ENCODE results near the gene COL6A2.
"Not testable (repeated sequence)": the region's sequence is repeated elsewhere in the genome, so short reads cannot be mapped to it uniquely, and the experiment has no call there.

The COL6A2 gene

DNA sequence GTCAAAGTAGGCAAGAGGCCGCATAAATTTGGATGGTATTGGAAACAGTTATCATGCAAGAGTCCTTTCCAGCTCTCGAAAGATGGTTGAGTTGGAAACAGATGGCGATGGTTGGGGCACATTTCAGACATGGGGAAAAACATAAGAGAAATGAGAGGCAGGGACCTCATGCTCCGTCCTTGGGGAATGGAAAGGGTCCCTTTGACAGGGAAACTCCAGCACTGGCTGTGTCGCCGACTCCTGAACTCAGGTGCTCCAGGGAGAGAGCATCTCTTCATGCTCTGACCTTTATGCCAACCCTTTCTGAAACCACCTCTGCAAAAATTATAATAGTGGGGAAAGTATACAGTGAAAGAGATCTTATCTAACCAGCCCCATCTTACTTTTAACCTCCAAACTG lies 36.8 kb upstream of the COL6A2 start:
- no peak for DNase-seq

DNA sequence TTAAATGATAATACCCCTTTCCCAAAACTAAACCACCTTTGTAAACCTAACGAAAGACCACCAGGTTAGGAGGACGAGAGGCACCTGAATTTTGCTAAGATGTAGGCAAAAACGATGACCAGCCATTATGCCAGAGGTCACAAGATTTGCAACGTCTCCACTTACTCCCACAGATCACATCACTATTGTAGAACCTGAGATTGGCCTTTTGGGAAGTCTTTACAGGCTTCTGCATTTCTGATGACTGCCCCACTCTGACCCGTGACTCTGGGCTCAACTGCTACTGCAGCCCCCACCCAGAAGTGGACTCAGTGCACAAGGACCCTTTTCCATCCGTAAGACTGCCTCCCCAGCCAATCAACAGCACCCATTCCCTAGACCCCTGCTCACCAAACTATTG lies 36.4 kb upstream of the COL6A2 start:
- no peak for DNase-seq

- no peak for DNase-seq
These were observed 36.0 kb upstream of the COL6A2 start for GRCh38 chr21:46061950-46062349.

DNA sequence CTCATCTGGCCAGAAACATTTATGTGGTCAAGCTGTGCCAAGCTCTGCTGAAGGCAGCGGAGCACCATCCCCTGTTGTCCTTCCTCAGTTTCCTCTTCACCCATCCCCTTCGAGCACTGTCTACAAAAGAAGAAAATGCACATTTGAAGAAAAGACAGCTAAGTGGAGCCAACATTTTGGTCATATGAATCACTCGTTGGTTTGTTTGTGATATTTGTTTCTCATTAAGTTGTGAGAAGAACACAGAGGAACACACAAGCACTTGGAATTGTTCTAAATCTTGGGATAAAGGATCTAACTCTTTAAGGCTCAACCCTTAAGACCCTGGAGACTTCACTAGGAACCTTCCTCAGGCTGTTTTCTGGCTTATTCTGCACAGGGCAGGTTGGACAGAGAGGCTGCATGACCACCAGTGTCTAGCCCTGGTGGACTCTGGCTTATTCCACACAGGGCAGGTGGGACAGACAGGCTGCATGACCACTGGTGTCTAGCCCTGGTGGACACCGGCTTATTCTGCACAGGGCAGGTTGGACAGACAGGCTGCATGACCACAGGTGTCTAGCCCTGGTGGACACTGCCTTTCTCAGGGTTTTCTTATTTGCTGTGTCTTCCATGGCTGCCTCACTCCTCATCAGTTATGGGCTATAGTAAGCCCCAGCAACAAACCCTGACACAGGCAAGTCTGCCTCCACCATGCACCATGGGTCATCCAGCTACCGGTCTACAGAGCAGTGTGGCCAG lies 35.3 kb upstream of the COL6A2 start:
- DNase-seq = no peak

DNA sequence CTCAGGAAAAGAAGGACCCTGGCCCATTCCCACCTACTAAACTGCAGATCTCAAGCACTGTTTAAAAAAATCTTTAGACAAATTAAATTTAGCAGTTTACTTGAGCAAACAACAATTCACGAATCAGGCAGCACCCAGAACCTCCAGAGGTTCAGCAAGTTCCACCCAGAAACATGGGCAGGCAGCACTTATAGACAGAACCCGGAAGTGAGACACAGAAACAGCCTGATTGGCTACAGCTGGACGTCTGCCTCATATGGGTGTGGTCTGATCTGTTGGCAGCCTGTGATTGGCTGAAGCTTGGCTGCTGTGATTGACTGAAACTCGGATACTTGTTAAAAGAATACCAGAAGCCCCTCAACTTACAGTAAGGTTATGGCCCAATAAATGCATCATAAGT lies 34.7 kb upstream of the COL6A2 start:
- DNase-seq = no peak

DNA sequence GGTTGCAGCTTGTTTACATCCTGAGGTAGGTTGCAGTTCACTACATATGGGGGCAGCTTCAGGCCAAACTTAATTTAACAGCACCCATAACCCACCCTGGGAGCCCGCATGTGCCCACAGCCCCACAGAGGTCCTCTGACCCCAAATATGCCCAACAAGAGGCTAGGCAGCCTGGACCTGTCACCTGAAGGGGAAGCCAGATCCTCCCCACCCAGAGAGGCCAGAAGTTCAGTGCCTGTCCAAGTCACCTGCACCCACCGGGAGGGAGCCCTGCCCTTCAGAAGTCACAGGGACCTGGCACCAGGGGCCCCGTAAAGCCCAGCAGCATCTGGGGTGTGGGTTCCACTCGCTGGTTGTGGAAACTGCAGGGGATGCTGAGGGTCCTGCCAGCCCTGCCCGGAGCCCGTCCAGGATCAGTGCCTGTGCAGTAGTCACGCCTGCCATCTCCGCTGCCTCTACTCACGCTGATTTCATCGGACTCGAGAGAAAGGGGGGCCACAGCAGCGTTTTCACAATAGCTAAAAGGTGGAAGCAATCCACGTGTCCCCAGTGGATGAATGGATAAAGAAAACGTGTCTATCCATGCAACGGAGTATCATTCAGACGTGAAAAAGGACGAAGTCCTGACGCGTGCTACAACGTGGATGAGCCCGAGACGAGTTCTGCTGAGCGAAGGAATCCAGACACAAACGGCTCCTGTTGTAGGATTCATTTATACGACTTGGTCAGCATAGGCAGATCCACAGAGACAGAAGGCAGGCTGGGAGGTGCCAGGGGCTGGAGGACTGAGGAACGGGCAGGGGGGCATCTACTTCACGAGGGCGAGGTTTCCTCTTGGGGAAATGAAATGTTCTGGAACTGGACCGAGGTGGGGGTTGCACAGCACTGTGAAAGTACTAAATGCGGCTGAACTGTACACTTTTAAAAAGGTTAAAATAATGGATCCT lies 33.9 kb upstream of the COL6A2 start:
- DNase-seq = no peak

GRCh38 chr21:46064870-46065214 lies 33.1 kb upstream of the COL6A2 start:
- no peak for DNase-seq

- DNase-seq = no peak
These were observed 32.5 kb upstream of the COL6A2 start for GRCh38 chr21:46065215-46065913.

DNA sequence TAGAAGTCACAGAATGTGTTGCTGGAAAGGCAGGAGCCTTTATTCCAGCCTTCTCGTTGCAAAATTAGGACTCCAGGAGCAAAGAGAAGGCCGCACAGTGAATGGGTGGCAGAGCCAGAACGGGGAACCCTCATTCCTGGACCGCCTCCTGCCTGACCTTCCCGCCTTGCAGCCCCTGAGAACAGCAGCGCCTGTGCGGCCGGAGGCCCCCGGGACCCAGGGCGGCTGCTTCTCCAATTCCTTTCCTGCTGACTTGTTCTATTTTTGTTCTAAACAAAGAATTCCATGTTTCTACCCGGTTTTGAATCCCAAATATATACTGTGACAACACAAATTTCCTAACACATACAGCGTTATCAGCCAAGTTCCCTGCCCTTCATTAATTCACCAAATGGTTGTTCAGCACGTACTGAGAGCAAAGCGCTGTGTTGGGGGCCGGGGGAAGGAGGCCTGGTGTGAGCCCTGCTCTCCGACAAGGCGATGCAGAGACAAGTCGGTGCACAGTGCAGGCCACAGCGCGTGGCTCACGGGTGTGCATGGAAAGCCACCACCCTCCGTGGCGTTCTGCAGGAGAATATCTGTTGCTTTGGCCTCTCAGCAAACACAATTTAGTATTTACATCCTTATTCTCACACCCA lies 31.9 kb upstream of the COL6A2 start:
- no peak for DNase-seq

DNA sequence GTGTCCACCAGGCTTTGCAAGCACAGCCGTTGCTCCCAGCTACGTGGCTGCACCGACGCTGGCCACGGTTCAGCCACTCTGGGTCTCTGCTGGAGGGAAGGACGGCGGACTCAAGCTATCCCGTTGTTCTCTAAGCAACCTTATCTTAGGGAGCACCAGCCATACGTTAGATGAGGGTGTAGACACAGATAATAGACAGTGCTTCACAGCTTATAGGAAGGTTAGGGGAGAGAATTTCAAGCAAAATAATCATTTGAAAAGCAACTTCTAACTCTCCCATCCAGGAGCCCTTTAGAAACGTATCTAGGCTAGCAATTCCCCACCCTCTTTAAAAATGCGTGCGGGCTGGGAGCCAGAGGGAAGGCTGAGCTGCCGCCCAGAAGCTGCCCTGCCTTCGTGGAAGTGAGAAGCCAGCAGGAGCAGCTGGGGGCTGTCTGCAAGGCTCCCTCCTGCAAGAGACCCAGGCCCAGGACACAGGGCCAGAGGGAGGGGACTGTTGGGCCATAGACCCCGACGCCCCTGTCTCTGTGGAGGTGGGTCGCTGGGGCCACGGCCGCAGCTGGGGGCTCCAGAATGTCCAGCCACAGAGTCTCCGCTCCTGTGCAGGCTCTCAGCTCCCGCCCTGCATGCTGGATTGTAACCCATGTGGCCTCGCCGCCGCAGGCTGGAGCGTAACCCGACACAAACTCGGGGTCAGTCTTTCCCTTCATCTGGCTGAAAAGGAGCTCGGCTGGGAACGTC lies 31.2 kb upstream of the COL6A2 start:
- DNase-seq = no peak

DNA sequence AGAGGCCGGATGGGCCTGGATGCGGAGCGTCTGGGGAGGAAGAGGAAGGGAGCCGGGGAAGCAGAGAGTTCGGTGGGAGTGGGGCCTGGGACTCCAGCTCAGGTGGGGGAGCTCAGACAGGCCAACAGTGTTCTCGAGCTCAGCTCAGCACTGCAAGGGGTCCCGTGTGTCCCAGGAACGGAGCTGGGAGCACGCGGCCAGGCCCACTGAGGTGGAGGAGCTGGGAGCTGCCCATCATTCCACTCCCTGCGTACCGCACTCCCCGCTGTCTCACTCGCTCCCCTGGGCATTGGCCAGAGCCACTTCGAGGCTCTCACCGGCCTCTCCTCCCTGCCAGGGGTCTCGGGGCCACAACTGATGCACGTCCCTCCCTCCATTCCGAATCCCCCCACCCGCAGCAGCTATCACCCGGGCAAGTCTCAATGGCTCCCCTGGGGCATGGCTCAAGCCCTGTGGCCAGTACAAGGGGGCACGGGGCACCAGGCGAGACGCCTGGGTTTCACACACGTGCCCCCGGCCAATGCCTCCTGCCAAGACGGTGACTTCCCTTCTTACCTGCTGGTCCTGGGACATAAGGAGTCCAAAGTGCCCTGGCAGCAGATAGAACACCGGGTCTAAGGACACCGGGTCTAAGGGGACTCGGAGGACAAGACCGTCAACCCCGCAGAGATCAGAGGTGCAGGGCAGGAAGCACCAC lies 30.3 kb upstream of the COL6A2 start:
- no peak for DNase-seq

DNA sequence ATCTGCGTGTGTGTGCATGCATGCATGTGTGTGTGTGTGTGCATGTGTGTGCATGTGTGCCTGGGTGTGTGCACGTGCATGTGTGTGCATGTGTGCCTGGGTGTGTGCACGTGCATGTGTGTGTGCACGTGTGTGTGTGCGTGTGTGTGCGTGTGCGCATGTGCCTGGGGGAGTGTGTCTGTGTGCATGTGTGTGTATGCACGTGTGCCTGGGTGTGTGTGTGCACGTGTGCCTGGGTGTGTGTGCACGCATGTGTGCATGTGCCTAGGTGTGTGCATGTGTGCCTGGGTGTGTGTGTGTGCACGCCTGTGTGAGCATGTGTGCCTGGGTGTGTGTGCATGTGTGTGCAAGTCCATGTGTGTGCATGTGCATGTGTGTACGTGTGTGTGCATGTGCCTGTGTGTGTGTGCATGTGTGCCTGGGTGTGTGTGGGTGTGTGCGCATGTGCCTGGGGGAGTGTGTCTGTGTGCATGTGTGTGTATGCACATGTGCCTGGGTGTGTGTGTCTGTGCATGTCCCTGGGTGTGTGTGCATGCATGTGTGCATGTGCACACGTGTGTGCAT lies 29.3 kb upstream of the COL6A2 start:
- no peak for DNase-seq

GRCh38 chr21:46069166-46069565 lies 28.7 kb upstream of the COL6A2 start:
- DNase-seq = no peak

- DNase-seq = no peak
These were observed 28.1 kb upstream of the COL6A2 start for GRCh38 chr21:46069719-46070279.

- DNase-seq = no peak
These were observed 26.8 kb upstream of the COL6A2 start for GRCh38 chr21:46071082-46071481.

- not testable (repeated sequence) for DNase-seq
These were observed 21.2 kb upstream of the COL6A2 start for GRCh38 chr21:46076724-46077123.

GRCh38 chr21:46077674-46078101 lies 20.2 kb upstream of the COL6A2 start:
- DNase-seq = no peak

- DNase-seq = no peak
These were observed 19.5 kb upstream of the COL6A2 start for GRCh38 chr21:46078322-46078977.

DNA sequence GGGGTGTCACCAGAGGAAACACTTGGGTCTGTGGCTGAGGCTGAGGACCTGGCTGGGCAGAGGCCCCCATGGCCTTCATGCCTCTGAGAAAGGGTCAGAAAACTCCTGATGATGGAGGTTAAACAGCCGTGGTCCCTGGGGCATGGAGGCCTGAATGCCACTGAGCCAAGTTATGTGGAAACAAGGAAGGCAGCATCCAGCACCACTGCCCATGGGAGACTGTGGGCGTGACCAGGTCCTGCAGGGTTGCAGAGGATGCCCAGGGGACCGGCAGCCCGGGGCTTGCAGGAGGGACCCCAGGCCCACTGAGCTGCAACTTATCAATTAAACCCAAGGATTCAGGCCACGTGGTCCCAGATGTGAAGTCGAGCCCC lies 18.9 kb upstream of the COL6A2 start:
- DNase-seq = no peak

DNA sequence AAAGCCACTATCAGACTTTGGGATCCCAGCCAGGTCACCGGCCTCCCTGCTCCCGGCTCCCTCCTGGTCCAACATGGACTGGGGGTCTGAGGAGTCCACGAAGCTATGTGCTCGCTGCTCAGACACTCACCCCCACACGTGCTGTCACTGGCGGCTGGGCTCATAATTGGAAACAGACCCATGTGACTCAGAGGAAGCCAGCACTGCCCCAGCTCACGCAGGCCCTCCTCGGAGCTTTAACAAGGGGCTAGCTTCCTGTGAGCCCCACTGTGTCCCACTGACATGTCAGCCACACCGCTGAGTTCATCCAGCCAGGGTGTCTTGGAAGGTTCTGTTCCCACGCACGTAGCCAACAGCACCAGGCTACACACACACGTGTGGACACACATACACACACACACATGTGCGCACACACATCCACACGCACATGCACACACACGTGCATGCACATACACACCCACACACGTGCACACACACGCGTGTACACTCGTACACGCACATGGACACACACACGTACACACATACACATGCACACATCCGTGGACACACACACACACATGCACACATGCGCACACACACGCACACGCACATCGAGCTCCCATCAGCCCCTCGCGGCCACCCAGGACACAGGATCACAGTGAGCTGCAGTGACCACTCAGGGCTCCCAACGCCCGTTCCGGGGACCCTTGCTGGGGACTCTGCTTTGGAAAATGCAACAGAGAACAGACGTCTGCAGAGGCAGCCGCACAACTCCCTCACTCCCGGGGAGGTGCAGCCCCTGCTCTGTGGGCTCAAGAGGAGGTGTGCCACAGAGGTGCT lies 18.4 kb upstream of the COL6A2 start:
- DNase-seq = no peak
